Right forelimb (tissue), 1 donor: ENCODE data around the gene ARHGEF35.
"Not testable (repeated sequence)": the region's sequence is repeated elsewhere in the genome, so short reads cannot be mapped to it uniquely, and the experiment has no call there.

Source experiments
- DNase-seq: peaks from one replicate; pipeline ENCODE4 v3.0.0-alpha.2; 2018

ARHGEF35 gene

DNA sequence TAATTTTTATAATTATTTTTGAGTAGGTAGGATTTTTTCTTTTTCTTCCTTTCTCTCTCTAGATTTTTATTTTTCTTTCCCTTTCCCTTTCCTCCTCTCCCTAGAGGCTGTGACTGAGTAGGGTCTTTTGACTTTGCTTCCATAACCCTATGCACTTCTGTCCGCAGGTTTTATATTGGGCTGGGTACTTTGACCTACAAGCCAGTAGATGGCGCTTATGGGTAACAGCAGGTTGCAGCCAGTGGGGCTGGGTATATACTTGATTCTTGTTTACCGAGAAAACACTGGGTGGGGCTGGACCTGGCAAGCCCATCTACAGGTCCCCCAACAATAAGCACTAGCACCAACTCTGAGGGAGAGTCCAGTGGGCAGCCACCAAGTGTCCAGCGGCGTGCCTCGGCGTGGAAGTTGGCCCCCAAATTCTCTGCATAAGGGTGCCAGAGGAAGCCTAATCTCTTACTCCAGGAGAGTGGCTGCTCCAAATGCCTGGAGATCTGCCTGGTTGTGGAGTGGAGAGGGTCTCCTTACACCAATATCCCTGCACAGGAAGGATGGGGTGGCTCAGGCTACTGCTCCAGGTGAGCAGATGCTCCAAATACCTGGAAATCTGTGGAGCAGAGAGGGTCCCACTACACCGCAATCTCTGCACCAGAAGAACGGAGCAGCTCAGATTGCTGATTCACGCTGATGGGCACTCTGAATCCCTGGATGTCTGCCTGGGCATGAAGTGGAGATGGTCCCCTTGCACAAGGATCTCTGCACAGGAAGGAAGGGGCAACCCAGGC is 17.1 kb downstream of the ARHGEF35 start:
- not testable (repeated sequence) for DNase-seq

- no peak for DNase-seq
Measured at GRCh38 chr7:144174613-144175012, 21.0 kb downstream of the ARHGEF35 start.

GRCh38 chr7:144171594-144172350 is 23.9 kb downstream of the ARHGEF35 start:
- not testable (repeated sequence) for DNase-seq

- DNase-seq = no peak
Measured at GRCh38 chr7:144164784-144165183, 30.8 kb downstream of the ARHGEF35 start.

DNA sequence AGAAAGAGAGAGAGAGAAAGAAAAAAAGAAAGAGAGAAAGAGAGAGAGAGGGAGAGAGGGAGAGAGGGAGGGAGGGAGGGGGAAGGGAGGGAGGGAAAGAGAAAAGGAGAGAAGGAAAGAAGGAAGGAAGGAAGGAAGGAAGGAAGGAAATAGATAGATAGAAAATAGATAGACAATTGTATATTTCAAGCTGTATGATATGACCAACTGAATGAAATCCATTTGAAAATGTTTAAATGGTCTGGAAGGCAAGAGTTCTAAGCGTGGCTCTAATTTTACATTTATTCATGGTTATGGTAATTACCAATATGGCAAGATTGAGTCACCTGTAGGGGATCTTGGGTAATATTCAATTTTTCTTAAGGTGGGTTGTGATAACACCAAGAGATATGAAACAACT is 36.8 kb downstream of the ARHGEF35 start:
- no peak for DNase-seq

- no peak for DNase-seq
Measured at GRCh38 chr7:144148224-144148827, 47.3 kb downstream of the ARHGEF35 start.

DNA sequence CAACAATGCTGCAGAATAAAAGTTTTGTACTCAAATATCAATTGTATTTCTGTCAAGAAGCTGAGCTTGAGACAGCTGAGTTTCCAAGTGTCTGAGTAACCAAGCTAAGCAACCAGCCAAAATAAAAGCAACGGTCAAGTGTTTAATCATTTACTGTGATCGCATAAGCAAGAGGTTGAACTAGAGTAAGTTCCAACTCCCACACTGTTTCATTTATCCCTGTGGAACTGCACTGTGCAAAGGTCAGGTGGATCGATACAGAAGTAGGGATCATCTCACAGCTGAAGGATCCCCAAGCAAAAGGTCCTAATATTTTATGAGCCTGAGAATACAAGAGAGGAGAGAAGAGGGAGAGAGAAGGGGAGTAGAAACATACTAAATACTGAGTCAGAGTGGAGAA is 51.2 kb downstream of the ARHGEF35 start:
- no peak for DNase-seq

GRCh38 chr7:144142187-144142586 is 53.4 kb downstream of the ARHGEF35 start:
- DNase-seq = no peak

DNA sequence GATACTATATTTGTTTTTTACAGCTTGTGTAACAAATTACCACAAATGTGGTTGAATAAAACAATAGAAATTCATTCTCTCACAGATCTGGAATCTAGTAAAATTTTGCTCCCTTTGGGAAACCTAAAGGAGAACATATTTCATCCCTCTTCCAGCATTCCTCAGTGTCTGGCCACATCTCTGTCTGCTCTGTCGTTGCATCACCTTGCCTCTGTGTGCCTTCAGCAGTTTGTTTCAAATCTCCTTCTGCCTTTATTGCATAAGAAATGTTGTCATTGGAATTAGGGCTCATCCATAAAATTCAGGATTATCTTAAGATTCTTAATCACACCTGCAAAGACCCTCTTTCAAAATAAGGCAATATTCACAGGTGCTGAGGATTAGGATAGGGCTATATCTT is 58.1 kb downstream of the ARHGEF35 start:
- no peak for DNase-seq
